Epithelial cell of prostate (primary cell): Measurements from ENCODE around the gene GRK6.

Source experiments
- DNase-seq: peaks from one replicate; pipeline ENCODE4 v3.0.0-alpha.2; 2011; ENCODE audit warnings: low read depth, low spot score
- H3K27ac ChIP-seq: fragments of 450-650 bp; 2 replicates; pipeline ENCODE4 v1.5.1; 2017; ENCODE audit warnings: mild to moderate bottlenecking

Gene GRK6

DNA sequence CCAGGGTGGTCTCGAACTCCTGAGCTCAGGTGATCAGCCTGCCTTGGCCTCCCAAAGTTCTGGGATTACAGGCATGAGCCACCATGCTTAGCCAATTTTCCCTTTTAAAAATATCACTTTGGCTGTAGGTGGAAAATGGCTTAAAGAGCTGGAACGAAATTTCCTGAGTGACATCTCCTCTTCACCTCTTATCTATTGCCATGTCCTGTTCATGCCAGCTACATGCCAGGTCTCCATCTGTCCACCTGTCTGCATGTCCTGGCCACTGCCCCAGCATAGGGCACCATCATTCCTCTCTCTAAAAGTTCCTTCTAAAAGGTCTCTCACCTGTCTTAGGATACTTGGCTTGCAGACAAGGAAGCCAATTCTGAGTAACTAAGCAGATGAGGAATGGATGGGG is 2.8 kb upstream of the GRK6 start:
- H3K27ac ChIP-seq = no peak overlapping the region
- DNase-seq = no peak

DNA sequence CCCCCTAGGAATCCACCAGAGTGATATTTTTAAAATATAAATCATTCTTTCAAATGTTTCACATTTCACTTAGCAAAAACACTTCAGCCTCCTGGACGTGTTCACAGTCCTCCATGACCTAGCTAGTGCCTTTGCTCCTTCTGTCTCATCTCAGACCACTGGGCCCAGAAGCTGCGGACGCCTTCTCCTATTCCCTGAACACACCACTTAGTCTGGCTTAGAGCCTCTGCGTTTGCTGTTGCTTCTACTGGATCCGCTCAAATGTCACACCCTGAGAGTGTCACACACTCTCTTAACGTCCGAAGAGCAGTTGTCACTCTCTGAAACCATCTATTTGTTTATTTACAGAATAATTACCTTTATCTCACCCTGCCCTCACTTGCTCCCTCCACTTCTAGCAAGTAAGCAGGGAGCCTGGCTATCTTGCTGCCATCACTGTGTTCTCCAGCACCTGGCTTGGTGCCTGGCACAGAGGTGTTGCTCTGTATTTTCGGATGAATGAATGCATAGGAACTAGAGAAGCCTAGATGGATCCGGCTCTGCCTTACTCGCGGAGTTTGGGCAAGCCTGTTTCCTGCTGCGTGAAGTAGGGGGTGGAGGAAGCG is 1.2 kb upstream of the GRK6 start:
- no peak for DNase-seq
- H3K27ac ChIP-seq = peak overlapping the region; percentile 89

DNA sequence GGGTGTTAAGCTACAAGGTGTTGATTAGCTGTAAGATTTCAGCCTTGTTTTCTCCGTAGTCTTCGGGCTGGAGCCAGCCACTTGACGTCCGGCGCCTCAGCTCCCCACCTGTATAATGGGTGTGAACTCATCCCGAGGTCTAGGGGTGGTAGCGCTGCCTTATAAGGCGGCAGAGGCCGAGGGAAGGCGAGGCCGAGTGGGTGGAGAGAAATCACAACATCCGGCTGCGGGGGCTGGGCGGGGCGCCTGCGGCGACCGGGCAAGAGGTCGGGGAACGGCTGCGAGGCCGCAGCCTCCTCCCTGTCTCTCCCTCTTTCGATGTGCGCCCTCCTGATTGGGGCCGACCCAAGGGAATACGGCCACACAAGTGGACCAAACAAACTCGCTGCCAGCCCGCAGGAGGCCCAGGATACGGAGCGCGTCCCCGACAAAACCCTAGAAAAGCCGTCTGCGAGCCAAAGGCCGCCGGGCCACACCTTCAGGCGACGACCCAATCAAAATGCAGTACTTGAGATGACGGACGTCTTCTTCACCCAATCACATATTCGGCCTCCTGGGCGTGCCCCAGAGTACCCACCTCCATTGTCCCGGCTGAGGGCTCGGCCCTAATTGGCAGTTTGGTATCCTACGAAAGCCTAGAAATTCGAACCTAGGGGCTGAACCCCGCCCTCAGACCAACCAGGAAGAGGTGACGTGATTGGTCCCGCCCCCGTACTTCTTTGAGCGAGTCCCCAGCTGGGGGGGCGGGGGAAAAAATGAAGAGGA is 493 bp upstream of the GRK6 start:
- DNase-seq = peak; percentile 99

DNA sequence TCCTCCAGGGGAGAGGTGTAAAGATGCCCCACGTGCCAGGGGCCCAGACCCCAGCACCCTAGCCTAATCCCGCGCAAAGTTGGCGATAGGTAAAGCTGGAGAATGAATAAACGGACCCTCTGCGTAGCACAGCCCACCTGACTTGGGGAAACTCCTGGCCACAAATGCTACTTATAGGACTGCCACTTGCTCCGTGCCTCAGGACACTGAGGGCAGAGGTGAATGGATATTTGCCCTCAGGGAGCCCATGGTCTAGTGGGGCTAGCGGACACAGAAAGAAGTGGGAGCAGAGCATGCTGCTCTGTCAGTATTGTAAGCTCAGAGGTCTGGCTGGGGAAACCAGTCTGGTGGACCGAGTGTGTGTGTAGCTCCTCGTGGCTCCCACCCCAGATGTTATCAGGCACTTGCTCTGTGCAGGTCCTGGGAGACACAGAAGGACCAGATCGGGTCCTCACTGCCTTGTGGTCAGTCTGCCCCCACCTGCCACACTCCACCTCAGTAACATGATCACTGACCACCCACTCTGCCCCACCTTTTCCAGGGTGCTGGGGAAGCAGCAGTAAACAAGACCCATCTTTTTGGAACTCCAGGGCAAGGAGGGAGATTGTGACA is 841 bp downstream of the GRK6 start:
- peak overlapping the region; percentile 89 for H3K27ac ChIP-seq
- no peak for DNase-seq

More for the DNA sequence above, 493 bp upstream of the GRK6 start:
- H3K27ac ChIP-seq = peak overlapping the region; percentile 89

DNA sequence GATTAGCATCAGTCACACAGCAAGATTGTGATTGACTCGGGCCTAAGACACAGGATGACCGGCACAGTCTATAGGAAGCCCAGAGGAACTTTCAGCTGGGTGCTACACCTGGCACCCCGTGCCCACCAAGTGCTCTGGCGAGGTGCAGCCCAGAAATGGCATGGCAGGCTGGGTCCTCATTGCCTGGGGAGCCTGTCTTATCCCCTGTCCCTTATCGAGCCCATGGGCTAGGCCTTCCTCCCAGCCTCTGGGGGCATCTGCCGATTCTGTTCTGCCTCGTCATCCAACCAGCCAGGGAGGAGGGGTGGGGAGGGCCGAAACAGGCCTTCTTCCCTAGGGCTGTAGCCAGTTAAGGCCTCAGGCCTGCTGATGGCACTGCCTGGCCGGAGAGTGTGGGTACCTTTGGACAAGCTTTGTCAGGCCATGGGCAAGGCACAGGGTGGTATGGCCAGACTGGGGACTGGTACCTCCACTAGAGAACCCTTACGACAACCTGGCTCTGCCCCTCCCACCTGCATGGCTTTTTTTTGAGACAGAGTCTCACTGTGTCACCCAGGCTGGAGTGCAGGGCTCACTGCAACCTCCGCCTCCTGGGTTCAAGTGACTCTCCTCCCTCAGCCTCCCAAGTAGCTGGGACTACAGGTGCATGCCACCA is 1.6 kb downstream of the GRK6 start:
- H3K27ac ChIP-seq = no peak overlapping the region
- DNase-seq = no peak

DNA sequence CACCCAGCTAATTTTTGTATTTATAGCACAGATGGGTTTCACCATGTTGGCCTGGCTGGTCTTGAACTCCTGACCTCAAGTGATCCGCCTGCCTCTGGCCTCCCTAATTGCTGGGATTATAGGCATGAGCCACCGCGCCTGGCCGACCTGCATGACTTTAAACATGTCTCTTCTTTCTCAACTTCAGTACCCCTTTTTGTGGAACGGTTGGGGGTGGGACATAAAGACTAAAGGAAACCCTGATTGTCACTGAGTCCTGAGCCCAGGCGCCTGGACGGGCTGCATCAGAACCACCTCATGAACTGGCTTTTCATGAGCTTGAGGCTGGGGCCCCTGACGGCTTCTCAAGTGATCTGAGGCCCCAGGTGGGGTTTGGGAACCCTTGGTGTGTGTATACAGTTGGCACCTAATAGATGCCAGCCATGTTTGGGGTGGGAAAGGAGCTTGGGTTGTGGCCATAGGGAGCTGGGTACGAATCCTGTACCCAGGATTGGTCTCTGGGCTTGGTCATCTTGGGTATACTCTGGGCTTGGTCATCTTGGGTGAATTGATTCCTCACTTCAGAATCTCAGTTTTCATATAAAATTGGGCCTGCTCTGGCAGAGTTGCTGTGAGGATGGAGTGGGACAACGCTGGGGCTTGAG is 2.2 kb downstream of the GRK6 start:
- no peak for DNase-seq
- H3K27ac ChIP-seq = no peak overlapping the region

DNA sequence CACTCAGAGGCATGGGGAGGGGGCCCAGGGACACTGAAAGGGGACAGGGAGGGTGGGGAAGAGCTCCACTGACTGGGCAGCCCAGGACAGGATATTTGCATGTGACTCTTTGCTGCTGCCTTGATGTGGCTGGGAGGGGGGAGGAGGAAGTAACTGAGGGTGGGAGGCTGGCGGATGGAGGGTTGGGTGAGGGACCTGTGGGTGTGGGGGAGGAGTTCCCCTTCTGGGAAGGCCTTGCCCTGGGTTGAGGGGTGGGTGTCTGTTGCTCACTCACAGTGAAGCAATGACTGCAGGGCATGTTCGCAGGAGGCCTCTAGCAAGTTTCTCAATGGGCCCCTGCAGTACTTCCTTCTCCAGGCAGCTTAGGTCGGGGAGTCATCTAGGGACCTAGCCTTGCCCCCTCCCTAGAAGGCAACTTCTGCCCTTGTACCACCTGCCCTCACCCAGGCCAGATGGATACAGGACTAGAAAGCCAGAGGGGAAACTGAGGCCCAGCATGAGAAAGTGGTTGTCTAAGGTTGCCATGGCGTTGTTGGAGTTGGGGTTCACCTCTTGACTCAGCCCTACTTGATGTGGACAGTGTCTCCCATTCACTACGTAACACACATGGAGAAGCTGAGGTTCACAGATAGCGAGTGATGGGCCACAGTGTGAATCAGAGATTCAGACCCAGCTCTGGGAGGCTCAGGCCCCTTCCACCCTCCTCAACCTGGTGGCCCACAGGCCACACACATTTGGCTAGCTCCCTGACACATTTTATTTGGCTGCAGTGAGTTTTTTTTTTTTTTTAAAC is 3.0 kb downstream of the GRK6 start:
- no peak overlapping the region for H3K27ac ChIP-seq
- no peak for DNase-seq

DNA sequence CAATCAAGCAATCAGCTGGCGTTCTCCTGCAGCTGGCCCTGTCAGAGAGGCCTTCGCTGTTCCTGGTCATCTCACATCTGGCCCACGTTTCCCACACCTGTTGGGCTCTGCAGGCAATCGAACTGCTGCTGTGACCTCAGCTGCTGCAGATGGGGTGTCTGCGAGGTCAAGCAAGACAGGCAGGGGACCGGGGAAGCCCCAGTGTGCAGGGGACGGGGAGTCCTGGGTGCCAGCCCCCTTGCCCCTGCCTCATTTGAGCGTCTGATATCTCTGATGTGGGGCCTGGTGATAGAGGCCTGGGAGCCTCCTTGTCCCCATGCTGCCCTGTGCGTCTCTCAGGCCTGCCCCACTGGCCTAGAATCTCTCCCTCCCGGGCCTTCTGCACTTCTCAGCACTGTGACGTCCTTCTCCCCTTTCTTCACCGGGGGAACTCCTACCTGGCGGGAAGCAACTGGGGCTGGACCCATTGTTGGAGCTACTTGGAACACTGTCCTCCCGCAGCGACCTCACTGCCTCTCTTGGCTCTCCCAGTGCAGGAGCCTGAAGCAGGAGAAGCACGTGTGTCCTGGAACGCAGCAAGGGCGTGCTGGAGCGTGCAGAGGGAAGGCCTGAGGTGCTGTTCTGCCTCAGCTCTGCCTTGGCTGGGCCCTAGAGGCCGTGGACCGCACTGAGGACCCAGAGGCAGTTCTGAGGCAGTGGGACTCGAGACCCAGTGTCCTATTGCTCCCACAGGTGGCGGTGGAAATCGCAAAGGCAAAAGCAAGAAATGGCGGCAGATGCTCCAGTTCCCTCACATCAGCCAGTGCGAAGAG is 3.9 kb downstream of the GRK6 start:
- DNase-seq = no peak
- peak overlapping the region; percentile 9 for H3K27ac ChIP-seq

DNA sequence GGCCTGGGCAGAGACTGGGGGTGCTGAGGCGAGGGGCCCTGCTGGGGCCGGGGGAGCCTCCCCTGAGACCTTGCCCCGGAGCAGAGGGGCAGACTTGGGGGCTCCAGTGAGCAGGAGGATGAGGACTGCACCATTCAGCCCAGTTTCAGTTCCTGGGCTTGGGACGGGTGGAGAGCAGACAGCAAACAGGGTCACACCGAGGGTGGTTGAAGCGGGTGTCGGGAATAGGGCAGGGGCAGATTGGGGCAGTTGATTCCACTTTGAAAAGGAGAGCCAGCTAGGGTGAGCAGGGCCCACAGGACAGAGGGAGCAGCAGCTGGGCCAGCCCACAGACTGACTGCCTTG is 4.5 kb downstream of the GRK6 start:
- DNase-seq = no peak
- peak overlapping the region; percentile 9 for H3K27ac ChIP-seq

DNA sequence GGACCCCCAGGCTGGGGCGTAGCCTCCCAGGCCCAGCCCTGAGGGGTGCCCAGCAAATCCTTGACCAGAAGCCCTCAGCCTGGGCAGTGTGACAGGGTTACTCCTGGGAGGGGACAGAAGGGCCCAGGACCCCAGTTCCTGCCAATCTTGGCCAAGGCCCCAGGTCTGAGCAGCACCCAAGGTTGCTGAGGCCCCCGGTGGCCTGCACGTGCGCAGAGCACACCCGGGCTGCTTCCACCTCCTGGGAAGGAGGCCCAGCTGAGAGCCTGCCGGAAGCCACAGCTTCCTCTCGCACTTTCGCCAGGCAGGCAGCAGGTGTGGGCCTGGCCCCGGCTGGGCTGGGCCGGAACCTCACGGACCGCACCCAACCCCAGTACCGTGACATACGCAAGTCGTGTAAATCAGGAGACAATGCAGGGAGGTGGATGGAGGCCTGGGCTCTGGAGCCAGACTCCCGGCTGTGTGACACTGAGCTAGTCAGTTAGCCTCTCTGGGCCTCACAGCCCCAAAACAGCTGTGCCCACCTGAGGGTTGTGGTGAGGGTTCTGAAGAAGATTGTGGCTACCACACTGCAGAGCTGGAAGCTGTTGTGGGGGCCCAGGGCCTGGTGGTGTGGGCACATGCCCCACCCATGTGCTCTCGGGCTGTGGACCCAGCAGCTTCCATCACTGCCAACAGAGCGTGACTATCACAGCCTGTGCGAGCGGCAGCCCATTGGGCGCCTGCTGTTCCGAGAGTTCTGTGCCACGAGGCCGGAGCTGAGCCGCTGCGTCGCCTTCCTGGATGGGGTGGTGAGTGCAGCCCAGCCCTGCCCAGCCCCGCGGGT is 5.1 kb downstream of the GRK6 start:
- H3K27ac ChIP-seq = peak overlapping the region; percentile 9
- no peak for DNase-seq

DNA sequence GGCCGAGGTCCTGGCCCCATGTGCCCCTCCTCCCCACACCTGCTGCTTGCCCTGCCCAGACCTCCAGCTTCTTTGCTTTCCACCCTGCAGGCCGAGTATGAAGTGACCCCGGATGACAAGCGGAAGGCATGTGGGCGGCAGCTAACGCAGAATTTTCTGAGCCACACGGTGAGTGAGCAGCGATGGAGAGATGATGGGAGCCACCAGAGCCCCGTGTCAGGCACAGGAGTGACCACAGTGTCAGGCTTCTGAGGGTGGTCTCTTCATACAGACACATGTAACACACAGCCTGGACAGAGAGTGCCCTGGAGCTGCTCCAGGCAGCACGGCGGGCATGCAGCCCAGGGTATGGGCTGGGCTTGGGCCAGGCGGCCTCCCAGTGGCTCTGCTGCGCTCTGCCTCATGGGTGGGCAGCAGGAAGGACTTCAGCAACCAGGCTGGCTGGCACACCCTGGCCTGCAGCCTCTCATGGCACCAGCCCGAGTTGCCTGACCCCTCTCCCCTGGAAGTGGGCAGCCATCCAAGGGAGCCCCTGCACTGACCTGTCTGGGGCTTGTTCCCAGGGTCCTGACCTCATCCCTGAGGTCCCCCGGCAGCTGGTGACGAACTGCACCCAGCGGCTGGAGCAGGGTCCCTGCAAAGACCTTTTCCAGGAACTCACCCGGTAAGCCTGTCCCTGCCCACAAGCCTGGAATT is 5.8 kb downstream of the GRK6 start:
- DNase-seq = no peak
- no peak overlapping the region for H3K27ac ChIP-seq

DNA sequence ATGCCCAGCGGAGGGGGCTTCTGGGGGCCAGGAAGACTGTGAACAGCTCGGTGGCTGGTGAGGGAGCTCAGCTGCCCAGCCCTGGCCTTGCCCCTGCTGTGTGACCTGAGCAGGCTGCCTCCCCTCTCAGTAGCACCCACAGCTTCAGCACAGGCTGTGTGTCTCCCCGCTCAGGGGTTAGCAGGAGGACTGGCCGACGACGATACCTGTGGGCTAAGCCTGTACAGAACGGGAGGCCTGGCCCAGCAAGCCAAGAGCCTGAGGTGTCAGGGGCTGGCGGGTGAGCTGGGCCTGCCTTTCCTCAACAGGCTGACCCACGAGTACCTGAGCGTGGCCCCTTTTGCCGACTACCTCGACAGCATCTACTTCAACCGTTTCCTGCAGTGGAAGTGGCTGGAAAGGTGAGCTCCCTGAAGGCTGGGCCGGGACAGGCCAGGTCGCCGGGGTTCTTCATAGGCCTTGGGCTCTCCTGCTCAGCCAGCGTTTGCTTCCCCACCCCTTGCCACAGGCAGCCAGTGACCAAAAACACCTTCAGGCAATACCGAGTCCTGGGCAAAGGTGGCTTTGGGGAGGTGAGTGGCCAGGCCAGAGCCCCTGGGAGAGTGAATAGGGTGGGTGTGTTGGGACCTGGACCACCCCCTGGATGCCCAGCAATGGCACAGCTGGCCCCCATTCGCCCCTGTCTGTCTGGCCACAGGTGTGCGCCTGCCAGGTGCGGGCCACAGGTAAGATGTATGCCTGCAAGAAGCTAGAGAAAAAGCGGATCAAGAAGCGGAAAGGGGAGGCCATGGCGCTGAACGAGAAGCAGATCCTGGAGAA is 6.6 kb downstream of the GRK6 start:
- no peak overlapping the region for H3K27ac ChIP-seq
- no peak for DNase-seq

DNA sequence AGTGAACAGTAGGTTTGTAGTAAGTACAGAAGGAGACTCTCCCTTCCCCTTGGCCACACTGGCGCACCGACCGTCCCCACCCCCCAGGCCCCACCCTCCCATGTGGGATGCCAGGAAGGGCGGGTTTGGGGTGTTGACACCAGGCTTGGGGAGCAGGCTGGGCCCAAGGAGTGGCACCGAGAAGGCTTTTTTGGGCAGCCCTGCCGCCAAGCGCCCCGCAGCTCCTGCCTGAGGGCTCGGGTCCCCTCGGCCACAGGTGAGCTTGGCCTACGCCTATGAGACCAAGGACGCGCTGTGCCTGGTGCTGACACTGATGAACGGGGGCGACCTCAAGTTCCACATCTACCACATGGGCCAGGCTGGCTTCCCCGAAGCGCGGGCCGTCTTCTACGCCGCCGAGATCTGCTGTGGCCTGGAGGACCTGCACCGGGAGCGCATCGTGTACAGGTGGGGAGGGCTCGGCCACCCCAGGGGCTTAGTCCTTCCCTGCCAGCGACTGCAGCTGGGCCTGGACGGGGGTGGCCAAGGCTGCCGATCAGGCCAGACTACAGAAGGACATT is 7.3 kb downstream of the GRK6 start:
- no peak for DNase-seq
- no peak overlapping the region for H3K27ac ChIP-seq

DNA sequence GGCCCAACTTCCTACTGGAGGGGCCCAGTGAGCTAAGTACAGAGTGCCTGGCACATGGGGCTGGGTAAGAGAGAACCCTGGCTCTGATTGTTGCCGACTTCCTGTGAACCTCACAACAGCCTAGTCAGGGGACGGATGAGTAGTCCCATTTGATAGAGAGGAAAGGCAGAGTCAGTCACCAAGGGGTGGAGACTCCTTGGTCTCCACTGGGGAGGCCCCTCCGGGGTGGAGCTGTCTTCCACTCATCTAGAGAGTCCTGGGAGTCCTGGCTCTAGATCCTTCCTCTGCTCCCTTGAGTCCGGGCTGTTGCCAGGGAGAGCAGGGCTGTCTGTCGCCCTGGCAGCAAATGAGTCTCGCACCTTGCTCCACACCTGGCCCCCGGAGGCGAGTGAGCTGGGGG is 8.0 kb downstream of the GRK6 start:
- no peak for DNase-seq
- H3K27ac ChIP-seq = no peak overlapping the region

DNA sequence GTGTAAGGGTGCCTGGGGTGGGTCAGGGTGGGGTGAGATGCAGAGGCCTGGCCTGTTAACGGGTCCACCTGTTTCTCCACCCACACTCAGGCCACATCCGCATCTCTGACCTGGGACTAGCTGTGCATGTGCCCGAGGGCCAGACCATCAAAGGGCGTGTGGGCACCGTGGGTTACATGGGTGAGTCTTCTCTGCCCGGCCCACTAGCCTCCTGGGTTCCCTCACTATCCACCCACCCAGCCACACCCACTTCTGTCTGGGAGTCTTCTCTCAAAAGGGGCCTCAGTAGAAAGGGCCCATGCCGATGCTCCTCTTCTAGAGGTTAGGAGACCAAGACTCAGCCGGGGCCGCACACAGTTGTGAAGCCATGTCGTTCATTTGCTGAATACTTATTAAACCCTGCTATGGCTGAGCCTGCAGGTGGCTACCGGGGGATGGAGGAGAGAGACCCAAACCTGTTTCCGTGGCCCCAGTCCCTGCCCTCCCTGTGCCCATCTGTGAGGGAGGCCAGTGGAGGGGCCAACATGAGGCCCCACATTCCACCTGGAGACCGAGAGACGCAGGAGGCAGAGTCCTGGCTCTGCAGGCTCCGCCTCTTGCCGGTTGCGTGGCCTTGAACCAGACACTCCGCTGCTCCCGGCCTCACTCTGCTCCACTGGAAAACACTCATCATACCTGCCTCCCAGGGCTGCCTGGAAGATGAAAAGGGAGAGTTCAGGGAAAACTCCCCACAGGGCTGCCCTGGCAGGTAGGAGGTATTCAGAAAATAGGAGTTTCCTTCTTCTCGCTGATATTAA is 8.7 kb downstream of the GRK6 start:
- no peak for DNase-seq
- H3K27ac ChIP-seq = no peak overlapping the region
